Mesothelial cell of epicardium (in vitro differentiated cells): Measurements from ENCODE around the gene BTK. TPM values are rescaled to one million over a fixed set of nuclear protein-coding genes. Genes with fewer than 3 reads are reported as not detected.

Experiments
- DNase-seq, 2 experiments: peaks; one replicate each; pipeline ENCODE4 v3.0.0; 2021; ENCODE audit warnings: low spot score in 2 of 2; ENCODE audit not compliant: unreplicated experiment in 2 of 2
- H3K27ac Mint-ChIP-seq: 2 replicates; pipeline ENCODE4 v1.8.0; 2021; ENCODE audit warnings: mixed read lengths
- H3K27me3 Mint-ChIP-seq: 2 replicates; pipeline ENCODE4 v1.8.0; 2021; ENCODE audit warnings: low read depth, mixed read lengths
- H3K36me3 Mint-ChIP-seq: 2 replicates; pipeline ENCODE4 v1.8.0; 2021; ENCODE audit warnings: mixed read lengths
- H3K4me1 Mint-ChIP-seq: 2 replicates; pipeline ENCODE4 v1.8.0; 2021; ENCODE audit warnings: mixed read lengths
- H3K4me3 Mint-ChIP-seq: 2 replicates; pipeline ENCODE4 v1.8.0; 2021; ENCODE audit warnings: mild to moderate bottlenecking, moderate library complexity, mixed read lengths
- H3K9me3 Mint-ChIP-seq: 2 replicates; pipeline ENCODE4 v1.8.0; 2021; ENCODE audit warnings: mixed read lengths
- CTCF ChIP-seq: fragments of 200-600 bp; sonication (generic); IDR thresholded peaks from one replicate; pipeline ENCODE4 v1.5.0; 2021; ENCODE audit warnings: antibody characterized with exemption; ENCODE audit not compliant: unreplicated experiment
- total RNA-seq: library from RNA; stranded (reverse); gene quantifications from 3 replicates; pipeline ENCODE4 v1.2.1, GENCODE V29; 2021

The BTK gene
- total RNA-seq, 1 donor from 2014 or later, result 0.20 TPM

GRCh38 chrX:101393530-101394305 is 7.7 kb upstream of the BTK start:
- Mint-ChIP-seq H3K36me3 (peaks cover 6% of the 10 kb centered on the region), H3K9me3 (no peaks in the 10 kb centered on the region), H3K27me3 (no peaks in the 10 kb centered on the region), H3K27ac (peak overlapping the region; percentile 72), H3K4me3 (no peak overlapping the region), H3K4me1 (peaks cover 13% of the 10 kb centered on the region)
- TF ChIP-seq CTCF, result no peak
- DNase-seq, result no peak

GRCh38 chrX:101391831-101392230 is 5.8 kb upstream of the BTK start:
- Mint-ChIP-seq H3K4me1 (peaks cover 13% of the 10 kb centered on the region), H3K27ac (peak overlapping the region; percentile 93), H3K9me3 (no peaks in the 10 kb centered on the region), H3K27me3 (no peaks in the 10 kb centered on the region), H3K36me3 (peaks cover 6% of the 10 kb centered on the region), H3K4me3 (peak overlapping the region; percentile 94)
- TF ChIP-seq CTCF, result no peak
- DNase-seq, result no peak

GRCh38 chrX:101390664-101391525 is 4.9 kb upstream of the BTK start, which contains the start of gene RPL36A:
Gene RPL36A, plus strand, starts transcription at chrX:101391011. Its CDS starts 33 bp downstream, at chrX:101391044.
- Mint-ChIP-seq H3K36me3 (peaks cover 6% of the 10 kb centered on the region), H3K4me3 (peak within 1 kb of the TSS; percentile 94), H3K27ac (peak within 1 kb of the TSS; percentile 93), H3K27me3 (no peaks in the 10 kb centered on the region), H3K9me3 (no peaks in the 10 kb centered on the region), H3K4me1 (peaks cover 13% of the 10 kb centered on the region)
- peak; percentile 59 to 77 for DNase-seq
- TF ChIP-seq CTCF, result peak; percentile 34

GRCh38 chrX:101388604-101389003 is 2.6 kb upstream of the BTK start:
- Mint-ChIP-seq H3K27ac (no peak overlapping the region), H3K4me1 (peaks cover 10% of the 10 kb centered on the region), H3K9me3 (no peaks in the 10 kb centered on the region), H3K27me3 (no peaks in the 10 kb centered on the region), H3K4me3 (no peak overlapping the region), H3K36me3 (peaks cover 4% of the 10 kb centered on the region)
- no peak for TF ChIP-seq CTCF
- no peak for DNase-seq

GRCh38 chrX:101386542-101386885 is 523 bp upstream of the BTK start:
- Mint-ChIP-seq H3K27ac (no peak overlapping the region), H3K4me3 (no peak overlapping the region), H3K4me1 (peaks cover 3% of the 10 kb centered on the region), H3K9me3 (peaks cover 6% of the 10 kb centered on the region), H3K36me3 (no peaks in the 10 kb centered on the region), H3K27me3 (no peaks in the 10 kb centered on the region)
- DNase-seq, result no peak
- no peak for TF ChIP-seq CTCF
